Smooth muscle cell (in vitro differentiated cells): Measurements from ENCODE around the gene MREG. TPM values are rescaled to one million over a fixed set of nuclear protein-coding genes. Genes with fewer than 3 reads are reported as not detected.
"Not testable (repeated sequence)": the region's sequence is repeated elsewhere in the genome, so short reads cannot be mapped to it uniquely, and the experiment has no call there.

Experiments used
- DNase-seq: peaks from one replicate; lab custom pipeline; 2025; ENCODE audit not compliant: unreplicated experiment; lab: John Stamatoyannopoulos, UW
- H2AFZ ChIP-seq: fragments of 200-600 bp; sonication (generic); 2 replicates; pipeline ENCODE4 v1.6.0; 2016; ENCODE audit warnings: antibody characterized with exemption, low read depth, mild to moderate bottlenecking
- H3F3A ChIP-seq: fragments of 200-600 bp; sonication (generic); 2 replicates; pipeline ENCODE4 v1.6.0; 2017; ENCODE audit warnings: antibody characterized with exemption, low read depth
- H3K27ac ChIP-seq: fragments of 200-600 bp; sonication (generic); 2 replicates; pipeline ENCODE4 v1.5.1; 2016; ENCODE audit warnings: low read depth, mild to moderate bottlenecking
- H3K27me3 ChIP-seq: fragments of 200-600 bp; sonication (generic); 2 replicates; pipeline ENCODE4 v1.6.1; 2016; ENCODE audit warnings: low read depth, mild to moderate bottlenecking
- H3K36me3 ChIP-seq: fragments of 200-600 bp; sonication (generic); 2 replicates; pipeline ENCODE4 v1.5.1; 2016; ENCODE audit warnings: low read depth
- H3K4me1 ChIP-seq: fragments of 200-600 bp; sonication (generic); 2 replicates; pipeline ENCODE4 v1.5.1; 2016; ENCODE audit warnings: low read depth
- H3K4me2 ChIP-seq: fragments of 200-600 bp; sonication (generic); 2 replicates; pipeline ENCODE4 v1.6.0; 2016; ENCODE audit warnings: mild to moderate bottlenecking
- H3K4me3 ChIP-seq: fragments of 200-600 bp; sonication (generic); 2 replicates; pipeline ENCODE4 v1.5.1; 2016; ENCODE audit warnings: mild to moderate bottlenecking
- H3K79me2 ChIP-seq: fragments of 200-600 bp; sonication (generic); 2 replicates; pipeline ENCODE4 v1.6.0; 2016; ENCODE audit warnings: low read depth, mild to moderate bottlenecking
- H3K9ac ChIP-seq: fragments of 200-600 bp; sonication (generic); 2 replicates; pipeline ENCODE4 v1.6.0; 2016; ENCODE audit warnings: low read depth
- H3K9me3 ChIP-seq: fragments of 200-600 bp; sonication (generic); replicated peaks from 2 replicates; pipeline ENCODE4 v1.5.1; 2016; ENCODE audit warnings: low read depth
- H4K20me1 ChIP-seq: fragments of 200-600 bp; sonication (generic); 2 replicates; pipeline ENCODE4 v1.6.0; 2016; ENCODE audit warnings: low read depth
- CTCF ChIP-seq: fragments of 200-600 bp; sonication (generic); IDR thresholded peaks from 2 replicates; pipeline ENCODE4 v1.5.1; 2017; ENCODE audit warnings: borderline replicate concordance, mild to moderate bottlenecking, antibody characterized with exemption; ENCODE audit not compliant: insufficient read depth, poor library complexity, severe bottlenecking
- WGBS: methylation state at CpG from one replicate; pipeline ENCODE4 v1.1.7; 2016; ENCODE audit warnings: low lambda C conversion rate; 5-methylcytosine and 5-hydroxymethylcytosine counted together
- polyA plus RNA-seq: library from polyadenylated mRNA; unstranded; fragments of >200 nt; fragmentation: Nextera tagmentation; extraction: Ambion mirVana; gene quantifications from 2 replicates; pipeline ENCODE4 v1.2.1, GENCODE V29; 2016
- total RNA-seq: library from RNA; depleted of rRNA; stranded (reverse); fragments of >200 nt; gene quantifications from 2 replicates; pipeline ENCODE4 v1.2.3, GENCODE V29; 2014

The MREG gene
- total and polyA plus RNA-seq, 2 experiments from 2014 or later: 2.3 to 5.5 TPM

- Histone ChIP-seq H4K20me1 (no peaks in the 10 kb centered on the region), H3K4me3 (no peak overlapping the region), H3K9me3 (no peaks in the 10 kb centered on the region), H3K27me3 (no peaks in the 10 kb centered on the region), H3K9ac (no peak overlapping the region), H2AFZ (no peak overlapping the region), H3K36me3 (no peaks in the 10 kb centered on the region), H3K4me2 (no peak overlapping the region), H3K27ac (no peak overlapping the region), H3K4me1 (peaks cover 4% of the 10 kb centered on the region), H3K79me2 (no peaks in the 10 kb centered on the region), H3F3A (no peaks in the 10 kb centered on the region)
- WGBS: 97% methylated on average over 1 of the region's 1 CpG
- no peak for TF ChIP-seq CTCF
- no peak for DNase-seq
Observed at GRCh38 chr2:215997219-215997618, 16.1 kb downstream of the MREG start.

- H3K4me2 ChIP-seq: no peak overlapping the region
- H2AFZ ChIP-seq: no peak overlapping the region
- no peaks in the 10 kb centered on the region for H3K9me3 ChIP-seq
- no peaks in the 10 kb centered on the region for H3F3A ChIP-seq
- no peaks in the 10 kb centered on the region for H3K27me3 ChIP-seq
- H3K36me3 ChIP-seq: no peaks in the 10 kb centered on the region
- H3K79me2 ChIP-seq: no peaks in the 10 kb centered on the region
- no peak for TF ChIP-seq CTCF
- H4K20me1 ChIP-seq: no peaks in the 10 kb centered on the region
- H3K27ac ChIP-seq: no peak overlapping the region
- WGBS: 86% methylated on average over 4 of the region's 4 CpGs
- DNase-seq: no peak
- H3K4me1 ChIP-seq: no peaks in the 10 kb centered on the region
- H3K9ac ChIP-seq: no peak overlapping the region
- no peak overlapping the region for H3K4me3 ChIP-seq
Observed at GRCh38 chr2:215994911-215995310, 18.4 kb downstream of the MREG start.

GRCh38 chr2:215988556-215989207 is 24.7 kb downstream of the MREG start:
- not testable (repeated sequence) for H3K36me3 ChIP-seq, H3K79me2 ChIP-seq, H3F3A ChIP-seq, H2AFZ ChIP-seq, H3K27ac ChIP-seq, H3K9ac ChIP-seq, H4K20me1 ChIP-seq, H3K9me3 ChIP-seq, H3K4me3 ChIP-seq, H3K27me3 ChIP-seq, H3K4me2 ChIP-seq, H3K4me1 ChIP-seq, DNase-seq
- WGBS: 92% methylated on average over 5 of the region's 5 CpGs

- H4K20me1 ChIP-seq: no peaks in the 10 kb centered on the region
- H3K27ac ChIP-seq: no peak overlapping the region
- no peaks in the 10 kb centered on the region for H3K27me3 ChIP-seq
- no peaks in the 10 kb centered on the region for H3K36me3 ChIP-seq
- no peak for DNase-seq
- no peaks in the 10 kb centered on the region for H3F3A ChIP-seq
- H3K9ac ChIP-seq: no peak overlapping the region
- TF ChIP-seq CTCF: no peak
- H3K4me1 ChIP-seq: no peaks in the 10 kb centered on the region
- H3K79me2 ChIP-seq: no peaks in the 10 kb centered on the region
- H3K4me2 ChIP-seq: no peak overlapping the region
- no peak overlapping the region for H3K4me3 ChIP-seq
- H3K9me3 ChIP-seq: no peaks in the 10 kb centered on the region
- 97% methylated on average over 1 of the region's 1 CpG for WGBS
- no peak overlapping the region for H2AFZ ChIP-seq
Observed at GRCh38 chr2:215985257-215985656, 28.1 kb downstream of the MREG start.
